H1 (cell line): ENCODE results near the gene TXLNB. TPM values are rescaled to one million over a fixed set of nuclear protein-coding genes. Genes with fewer than 3 reads are reported as not detected.

Experiments
- CTCF ChIA-PET: fragments of 300-600 bp; sonication (Branson Sonifier 250); formaldehyde crosslinking; loops from one replicate; lab custom pipeline; 2021; ENCODE audit not compliant: partially characterized antibody; lab: Charles Lee
- POLR2A ChIA-PET: fragments of 300-600 bp; sonication (Branson Sonifier 250); formaldehyde crosslinking; loops from one replicate; lab custom pipeline; 2021; ENCODE audit warnings: inconsistent platforms; ENCODE audit not compliant: partially characterized antibody; lab: Charles Lee
- DNase-seq, 2 experiments: peaks; one replicate each; pipeline versions ENCODE4 v3.0.0 to v3.0.0-alpha.2; 2010 to 2022; ENCODE audit warnings: low spot score in 2 of 2, low read depth in 1 of 2, mixed read lengths in 1 of 2
- FAIRE-seq: peaks from 2 replicates; lab custom pipeline; 2011; peaks lifted over from hg19 to GRCh38; lab: Jason Lieb, UNC
- H2AFZ ChIP-seq: 2 replicates; pipeline ENCODE4 v1.8.1; 2012; ENCODE audit warnings: low read length, inconsistent platforms
- H2AK5ac ChIP-seq: 2 replicates; pipeline ENCODE4 v1.6.1; 2013; ENCODE audit warnings: low read depth, low read length
- H2BK120ac ChIP-seq: replicated peaks from 2 replicates; pipeline ENCODE3; 2013; ENCODE audit warnings: low read depth, low read length, inconsistent platforms
- H2BK12ac ChIP-seq: 2 replicates; pipeline ENCODE4 v1.6.1; 2013; ENCODE audit warnings: low read depth, low read length
- H2BK15ac ChIP-seq: 2 replicates; pipeline ENCODE4 v1.6.1; 2013; ENCODE audit warnings: low read length
- H2BK20ac ChIP-seq: 2 replicates; pipeline ENCODE4 v1.6.1; 2013; ENCODE audit warnings: low read length
- H2BK5ac ChIP-seq: 2 replicates; pipeline ENCODE4 v1.6.1; 2013; ENCODE audit warnings: low read depth, low read length
- H3K14ac ChIP-seq: 2 replicates; pipeline ENCODE4 v1.6.1; 2013; ENCODE audit warnings: inconsistent platforms; ENCODE audit not compliant: insufficient read length
- H3K18ac ChIP-seq: 2 replicates; pipeline ENCODE4 v1.6.1; 2013; ENCODE audit warnings: low read length; ENCODE audit errors: extremely low read depth
- H3K23ac ChIP-seq: 2 replicates; pipeline ENCODE4 v1.6.1; 2013; ENCODE audit warnings: inconsistent platforms; ENCODE audit not compliant: insufficient read length
- H3K23me2 ChIP-seq: 2 replicates; pipeline ENCODE4 v1.6.1; 2013; ENCODE audit warnings: low read depth, low read length
- H3K27ac ChIP-seq: 2 replicates; pipeline ENCODE4 v1.6.1; 2011; ENCODE audit warnings: low read depth, low read length, inconsistent platforms
- H3K27me3 ChIP-seq, 4 experiments: replicated peaks in 1 of 4; 1 replicate in 1 of 4; 2 replicates in 3 of 4; pipeline versions ENCODE4 v1.6.1 to v1.8.1; 2011 to 2013; ENCODE audit warnings: low read length in 3 of 4, mild to moderate bottlenecking in 3 of 4, inconsistent platforms in 2 of 4, mixed read lengths in 2 of 4, moderate library complexity in 1 of 4; ENCODE audit not compliant: control insufficient read depth in 3 of 4, insufficient read depth in 3 of 4; ENCODE audit errors: extremely low read depth in 1 of 4
- H3K36me3 ChIP-seq, 4 experiments: 2 replicates each; pipeline versions ENCODE4 v1.6.1 to v1.8.1; 2011 to 2013; ENCODE audit warnings: mild to moderate bottlenecking in 4 of 4, low read length in 3 of 4, moderate library complexity in 2 of 4, control low read depth in 1 of 4, inconsistent platforms in 1 of 4; ENCODE audit not compliant: insufficient read depth in 4 of 4, control insufficient read depth in 2 of 4
- H3K4ac ChIP-seq: replicated peaks from 2 replicates; pipeline ENCODE3; 2013; ENCODE audit warnings: low read length, low read depth, mixed read lengths, inconsistent platforms; ENCODE audit not compliant: insufficient read length
- H3K4me1 ChIP-seq, 4 experiments: replicated peaks in 1 of 4; 1 replicate in 1 of 4; 2 replicates in 3 of 4; pipeline versions ENCODE4 v1.6.1 to v1.8.1; 2011 to 2013; ENCODE audit warnings: low read length in 3 of 4, inconsistent platforms in 2 of 4, mixed read lengths in 1 of 4; ENCODE audit not compliant: insufficient read depth in 4 of 4, control insufficient read depth in 3 of 4
- H3K4me2 ChIP-seq, 2 experiments: 2 replicates each; pipeline versions ENCODE4 v1.6.1 to v1.8.1; 2011 to 2013; ENCODE audit warnings: low read depth in 2 of 2, low read length in 2 of 2, control low read depth in 1 of 2, inconsistent platforms in 1 of 2, mild to moderate bottlenecking in 1 of 2; ENCODE audit not compliant: insufficient read depth in 1 of 2
- H3K4me3 ChIP-seq, 4 experiments: fragments of 200-600, 300-600 bp in 1 of 4; sonication (generic), shearing (Covaris generic), sonication (Bioruptor Twin) in 1 of 4; 2 replicates each; pipeline versions ENCODE4 v1.5.1 to v1.8.1; 2011 to 2016; ENCODE audit warnings: low read length in 4 of 4, low read depth in 3 of 4, control low read depth in 2 of 4, inconsistent platforms in 2 of 4, mild to moderate bottlenecking in 2 of 4, mixed read lengths in 1 of 4, moderate library complexity in 1 of 4; ENCODE audit not compliant: insufficient read depth in 2 of 4; ENCODE audit errors: extremely low read depth in 1 of 4
- H3K56ac ChIP-seq: replicated peaks from 2 replicates; pipeline ENCODE3; 2013; ENCODE audit warnings: low read depth, mild to moderate bottlenecking, mixed read lengths, low read length, inconsistent platforms; ENCODE audit not compliant: insufficient read length
- H3K79me1 ChIP-seq: 2 replicates; pipeline ENCODE4 v1.6.1; 2013; ENCODE audit warnings: low read depth, low read length, control low read depth
- H3K79me2 ChIP-seq, 2 experiments: 2 replicates each; pipeline versions ENCODE4 v1.6.1 to v1.8.1; 2012 to 2013; ENCODE audit warnings: low read length in 2 of 2, mild to moderate bottlenecking in 2 of 2, inconsistent platforms in 1 of 2; ENCODE audit not compliant: insufficient read depth in 2 of 2, control insufficient read depth in 1 of 2
- H3K9ac ChIP-seq, 4 experiments: replicated peaks in 1 of 4; 1 replicate in 1 of 4; 2 replicates in 3 of 4; pipeline versions ENCODE4 v1.6.1 to v1.8.1; 2011 to 2013; ENCODE audit warnings: low read depth in 3 of 4, low read length in 3 of 4, control low read depth in 2 of 4, mild to moderate bottlenecking in 2 of 4, moderate library complexity in 2 of 4, inconsistent platforms in 1 of 4; ENCODE audit errors: extremely low read depth in 1 of 4
- H3K9me3 ChIP-seq, 2 experiments: 2 replicates each; pipeline versions ENCODE4 v1.6.1 to v1.8.1; 2012 to 2013; ENCODE audit warnings: mild to moderate bottlenecking in 2 of 2, moderate library complexity in 2 of 2, control low read depth in 1 of 2, inconsistent platforms in 1 of 2, low read depth in 1 of 2, low read length in 1 of 2, mixed read lengths in 1 of 2; ENCODE audit not compliant: insufficient read depth in 2 of 2
- H4K20me1 ChIP-seq, 2 experiments: replicated peaks in 1 of 2; 2 replicates each; pipeline versions ENCODE3 to v1.8.1; 2011 to 2013; ENCODE audit warnings: inconsistent platforms in 2 of 2, low read length in 2 of 2, mild to moderate bottlenecking in 1 of 2; ENCODE audit not compliant: insufficient read depth in 2 of 2, control insufficient read depth in 1 of 2
- H4K5ac ChIP-seq: 2 replicates; pipeline ENCODE4 v1.6.1; 2013; ENCODE audit warnings: low read length, low read depth, mixed read lengths, inconsistent platforms; ENCODE audit not compliant: insufficient read length
- H4K8ac ChIP-seq: 2 replicates; pipeline ENCODE4 v1.8.0; 2013; ENCODE audit warnings: mild to moderate bottlenecking, moderate library complexity, low read length, inconsistent platforms; ENCODE audit not compliant: insufficient read depth; ENCODE audit errors: extremely low read depth
- H4K91ac ChIP-seq: replicated peaks from 2 replicates; pipeline ENCODE3; 2013; ENCODE audit warnings: low read length, mixed read lengths, inconsistent platforms; ENCODE audit not compliant: insufficient read length
- ASH2L ChIP-seq: fragments of 200-600, 300-600 bp; sonication (generic); IDR thresholded peaks from one replicate; pipeline ENCODE4 v1.7.1; 2017; ENCODE audit warnings: low read length
- BCL11A ChIP-seq, 2 experiments: IDR thresholded peaks; one replicate each; pipeline ENCODE4 v1.6.1; 2011; ENCODE audit warnings: low read depth in 2 of 2, low read length in 2 of 2, mild to moderate bottlenecking in 2 of 2
- CTBP2 ChIP-seq: IDR thresholded peaks from 2 replicates; pipeline ENCODE4 v1.7.0; 2011; ENCODE audit warnings: borderline replicate concordance, mild to moderate bottlenecking, moderate library complexity, mixed read lengths, low read length; ENCODE audit not compliant: insufficient read depth, insufficient read length
- JUN ChIP-seq: IDR thresholded peaks from 2 replicates; pipeline ENCODE4 v1.6.1; 2011; ENCODE audit warnings: low read depth, mild to moderate bottlenecking, improper control_type of control experiment, low read length
- KDM1A ChIP-seq: fragments of 200-600, 300-600 bp; sonication (generic); IDR thresholded peaks from 2 replicates; pipeline ENCODE4 v1.7.1; 2016; ENCODE audit warnings: mild to moderate bottlenecking, low read length, borderline replicate concordance
- MAFK ChIP-seq: IDR thresholded peaks from 2 replicates; pipeline ENCODE4 v1.6.1; 2012; ENCODE audit warnings: low read depth, mild to moderate bottlenecking, improper control_type of control experiment, low read length
- SRF ChIP-seq: IDR thresholded peaks from 2 replicates; pipeline ENCODE4 v1.6.1; 2011; ENCODE audit warnings: mild to moderate bottlenecking, low read depth, low read length, moderate library complexity
- SUZ12 ChIP-seq: fragments of 200-600 bp; sonication (generic); IDR thresholded peaks from 2 replicates; pipeline ENCODE4 v1.6.1; 2012; ENCODE audit warnings: mild to moderate bottlenecking, inconsistent platforms, low read length, moderate library complexity, mixed read lengths
- TAF7 ChIP-seq: optimal IDR thresholded peaks from 2 replicates; pipeline ENCODE3; 2011; ENCODE audit warnings: low read depth, mild to moderate bottlenecking, inconsistent platforms, low read length, moderate library complexity, borderline replicate concordance
- ZNF274 ChIP-seq: IDR thresholded peaks from 2 replicates; pipeline ENCODE4 v1.7.0; 2012; ENCODE audit warnings: low read length, borderline replicate concordance; ENCODE audit errors: extremely low read depth
- WGBS, 2 experiments: shearing (Covaris generic) in 1 of 2; methylation state at CpG; one replicate each; pipeline versions ENCODE4 v1.1.6 to v1.1.7; 2013 to 2015; ENCODE audit warnings: low lambda C conversion rate in 2 of 2, mixed read lengths in 2 of 2, inconsistent platforms in 1 of 2, low coverage in 1 of 2, missing lambda C conversion rate in 1 of 2; ENCODE audit not compliant: insufficient replicate concordance in 2 of 2, insufficient coverage in 1 of 2, insufficient read length in 1 of 2; ENCODE audit errors: extremely low coverage in 1 of 2, missing lambda C conversion rate in 1 of 2; 5-methylcytosine and 5-hydroxymethylcytosine counted together
- polyA plus RNA-seq, 7 experiments: library from polyadenylated mRNA; depleted of rRNA in 3 of 7; stranded (reverse) in 5 of 7; unstranded in 2 of 7; fragments of >200 nt in 5 of 7; fragments of 200-250 nt in 2 of 7; gene quantifications; 1 replicate in 5 of 7; 2 replicates in 1 of 7; 4 replicates in 1 of 7; pipeline versions ENCODE4 v1.2.1 to v1.2.3, GENCODE V29; 2011 to 2013; ENCODE audit warnings: missing spikeins in 2 of 7, mixed read lengths in 2 of 7
- total RNA-seq: library from RNA; stranded (reverse); fragmentation: NEBNext Ultra II Directional; extraction: Animal tissue kit (Norgen Biotek cat#: 25700); gene quantifications from 2 replicates; pipeline ENCODE4 v1.2.1, GENCODE V29; 2021

Gene TXLNB
- total and polyA plus RNA-seq, 2 of the 8 experiments (the other 6 are each of a cell fraction or from before 2014, with no cell fraction given): 0.05 to 0.17 TPM

DNA sequence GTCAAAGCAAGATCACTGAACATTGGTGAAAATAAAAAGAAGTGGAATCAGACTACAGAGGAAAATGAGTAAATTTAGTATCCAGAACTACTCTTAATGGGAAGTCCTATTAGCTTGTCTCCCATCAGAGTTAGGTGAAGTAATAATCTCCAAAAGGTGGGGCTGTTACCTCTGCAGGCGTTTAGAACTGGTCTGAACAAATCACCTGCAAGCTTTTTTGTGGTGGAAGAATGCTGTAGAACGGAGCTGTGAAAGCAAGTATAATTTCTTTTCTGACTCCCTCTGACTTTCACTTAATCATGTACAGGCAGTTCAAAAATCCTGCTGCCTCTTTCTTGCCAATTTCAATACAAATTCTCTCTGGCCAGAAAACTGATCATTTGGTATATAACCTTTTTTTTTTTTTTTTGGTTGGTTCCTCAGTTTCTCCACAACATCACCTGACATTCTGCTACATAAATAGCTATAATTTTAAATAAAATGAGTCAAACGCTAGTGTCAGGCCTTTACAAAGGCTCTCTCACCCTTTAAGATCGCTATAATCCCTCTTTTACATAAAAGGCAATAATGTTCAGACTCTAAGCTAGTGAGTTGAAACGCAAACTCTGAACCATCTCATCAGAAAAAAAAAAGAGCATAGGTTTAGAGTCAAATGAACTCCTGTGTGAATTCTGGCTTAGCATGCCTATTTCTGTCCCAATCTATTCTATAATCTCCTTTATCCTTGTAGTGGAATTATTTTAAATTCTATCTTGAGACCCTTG, 43.8 kb upstream of the TXLNB start:
- Histone ChIP-seq H2BK120ac (no peak overlapping the region), H3K4ac (no peak overlapping the region), H3K56ac (no peak overlapping the region), H3K14ac (no peak overlapping the region), H3K23me2 (no peaks in the 10 kb centered on the region), H4K91ac (no peak overlapping the region), H2BK5ac (no peak overlapping the region), H2AK5ac (no peak overlapping the region), H2BK15ac (no peak overlapping the region), H4K5ac (no peak overlapping the region), H3K27ac (no peak overlapping the region), H4K8ac (no peak overlapping the region), H3K79me1 (no peaks in the 10 kb centered on the region), H2BK12ac (no peak overlapping the region), H3K4me2 (no peak overlapping the region), H2AFZ (no peak overlapping the region), H4K20me1 (no peaks in the 10 kb centered on the region), H3K27me3 (no peaks in the 10 kb centered on the region), H3K4me3 (no peak overlapping the region), H2BK20ac (no peak overlapping the region), H3K23ac (no peak overlapping the region), H3K9me3 (no peaks in the 10 kb centered on the region), H3K18ac (no peak overlapping the region), H3K79me2 (no peaks in the 10 kb centered on the region), H3K9ac (no peak overlapping the region), H3K4me1 (no peaks in the 10 kb centered on the region), H3K36me3 (no peaks in the 10 kb centered on the region)
- 84% methylated on average over 5 of the region's 5 CpGs; no CpG with 5 or more reads in 1 of the 2 experiments for WGBS, 2 experiments
- no peak for FAIRE-seq
- CTCF ChIA-PET: interaction anchor here (0.6 to 1.1 kb wide), 5 partner anchors 66 to 85 kb away, joined by 3 read pairs; no protein-coding TSS in a partner anchor
- no peak for DNase-seq
- TF ChIP-seq KDM1A (no peak), TAF7 (no peak), SRF (no peak), MAFK (no peak), BCL11A (IDR thresholded peaks at IDR 0.05; ENCODE audit: low read depth in 2 of 2, low read length in 2 of 2) (no peak), SUZ12 (no peak), ZNF274 (no peak), ASH2L (no peak), CTBP2 (no peak), JUN (no peak)
- POLR2A ChIA-PET: interaction anchor here (0.6 to 1.4 kb wide), 3 partner anchors 9 to 36 kb away, joined by 3 to 4 read pairs (median 3); no protein-coding TSS in a partner anchor
